Body of pancreas (tissue), 4 donors: Measurements from ENCODE around the gene SIRPG.

Experiments
- POLR2A ChIP-seq, 3 donors: fragments of 450-650 bp; IDR thresholded peaks; one replicate each; pipeline ENCODE4 v1.6.1; 2016; ENCODE audit warnings: antibody characterized with exemption in 3 of 3, mild to moderate bottlenecking in 2 of 3
- TF ChIP-seq, protein P1 (sequence below), 7 experiments: fragments of 450-650 bp in 4 of 7; fragments of 200-600 bp in 3 of 7; sonication (generic) in 3 of 7; IDR thresholded peaks; one replicate each; pipeline ENCODE4 v1.5.1; 2016 to 2019; ENCODE audit warnings: antibody characterized with exemption in 7 of 7

DNA sequence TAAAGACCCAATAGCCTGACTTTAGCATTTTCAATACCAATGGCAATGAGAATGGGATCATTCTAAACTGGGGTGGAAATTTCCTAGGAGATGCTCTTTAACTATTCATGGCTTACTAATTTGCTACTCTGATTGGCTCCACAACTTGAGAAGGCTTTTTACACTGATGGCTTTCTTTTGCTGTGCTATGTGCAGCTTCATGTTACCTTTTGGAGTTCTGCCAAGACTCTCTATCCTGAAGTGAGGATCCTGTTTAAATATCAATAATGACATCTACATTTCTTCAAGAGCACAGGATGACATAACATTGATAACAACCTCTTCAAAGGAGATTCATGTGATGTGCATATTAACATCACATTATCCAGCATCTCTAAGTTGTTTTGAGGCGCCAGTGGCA, 43.4 kb upstream of the SIRPG start:
- TF ChIP-seq, protein P1, sequence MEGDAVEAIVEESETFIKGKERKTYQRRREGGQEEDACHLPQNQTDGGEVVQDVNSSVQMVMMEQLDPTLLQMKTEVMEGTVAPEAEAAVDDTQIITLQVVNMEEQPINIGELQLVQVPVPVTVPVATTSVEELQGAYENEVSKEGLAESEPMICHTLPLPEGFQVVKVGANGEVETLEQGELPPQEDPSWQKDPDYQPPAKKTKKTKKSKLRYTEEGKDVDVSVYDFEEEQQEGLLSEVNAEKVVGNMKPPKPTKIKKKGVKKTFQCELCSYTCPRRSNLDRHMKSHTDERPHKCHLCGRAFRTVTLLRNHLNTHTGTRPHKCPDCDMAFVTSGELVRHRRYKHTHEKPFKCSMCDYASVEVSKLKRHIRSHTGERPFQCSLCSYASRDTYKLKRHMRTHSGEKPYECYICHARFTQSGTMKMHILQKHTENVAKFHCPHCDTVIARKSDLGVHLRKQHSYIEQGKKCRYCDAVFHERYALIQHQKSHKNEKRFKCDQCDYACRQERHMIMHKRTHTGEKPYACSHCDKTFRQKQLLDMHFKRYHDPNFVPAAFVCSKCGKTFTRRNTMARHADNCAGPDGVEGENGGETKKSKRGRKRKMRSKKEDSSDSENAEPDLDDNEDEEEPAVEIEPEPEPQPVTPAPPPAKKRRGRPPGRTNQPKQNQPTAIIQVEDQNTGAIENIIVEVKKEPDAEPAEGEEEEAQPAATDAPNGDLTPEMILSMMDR (IDR thresholded peaks at IDR 0.05) = no peak
- TF ChIP-seq POLR2A (IDR thresholded peaks at IDR 0.05) = no peak
